Measurements from ENCODE around the gene MAPT.
A peak's percentile ranks its signal among the peaks of the same experiment; 100 is the strongest.
"Not testable (repeated sequence)": the region's sequence is repeated elsewhere in the genome, so short reads cannot be mapped to it uniquely, and the experiment has no call there.

MAPT gene

DNA sequence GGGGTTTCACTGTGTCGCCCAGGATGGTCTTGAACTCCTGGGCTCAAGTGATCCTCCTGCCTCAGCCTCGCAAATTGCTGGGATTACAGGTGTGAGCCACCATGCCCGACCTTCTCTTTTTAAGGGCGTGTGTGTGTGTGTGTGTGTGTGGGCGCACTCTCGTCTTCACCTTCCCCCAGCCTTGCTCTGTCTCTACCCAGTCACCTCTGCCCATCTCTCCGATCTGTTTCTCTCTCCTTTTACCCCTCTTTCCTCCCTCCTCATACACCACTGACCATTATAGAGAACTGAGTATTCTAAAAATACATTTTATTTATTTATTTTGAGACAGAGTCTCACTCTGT, 108.6 kb downstream of the MAPT start:
- H3K9ac ChIP-seq (ENCODE audit: low read depth, low read length): no peak overlapping the region
- TF ChIP-seq, protein P1, sequence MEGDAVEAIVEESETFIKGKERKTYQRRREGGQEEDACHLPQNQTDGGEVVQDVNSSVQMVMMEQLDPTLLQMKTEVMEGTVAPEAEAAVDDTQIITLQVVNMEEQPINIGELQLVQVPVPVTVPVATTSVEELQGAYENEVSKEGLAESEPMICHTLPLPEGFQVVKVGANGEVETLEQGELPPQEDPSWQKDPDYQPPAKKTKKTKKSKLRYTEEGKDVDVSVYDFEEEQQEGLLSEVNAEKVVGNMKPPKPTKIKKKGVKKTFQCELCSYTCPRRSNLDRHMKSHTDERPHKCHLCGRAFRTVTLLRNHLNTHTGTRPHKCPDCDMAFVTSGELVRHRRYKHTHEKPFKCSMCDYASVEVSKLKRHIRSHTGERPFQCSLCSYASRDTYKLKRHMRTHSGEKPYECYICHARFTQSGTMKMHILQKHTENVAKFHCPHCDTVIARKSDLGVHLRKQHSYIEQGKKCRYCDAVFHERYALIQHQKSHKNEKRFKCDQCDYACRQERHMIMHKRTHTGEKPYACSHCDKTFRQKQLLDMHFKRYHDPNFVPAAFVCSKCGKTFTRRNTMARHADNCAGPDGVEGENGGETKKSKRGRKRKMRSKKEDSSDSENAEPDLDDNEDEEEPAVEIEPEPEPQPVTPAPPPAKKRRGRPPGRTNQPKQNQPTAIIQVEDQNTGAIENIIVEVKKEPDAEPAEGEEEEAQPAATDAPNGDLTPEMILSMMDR (IDR thresholded peaks at IDR 0.05; ENCODE audit: borderline replicate concordance, extremely low read depth, low read length, poor library complexity, severe bottlenecking): no peak
- no peak for TF ChIP-seq EZH2 (IDR thresholded peaks at IDR 0.05; ENCODE audit: borderline replicate concordance, low read depth, low read length, severe bottlenecking)
- ATAC-seq (ENCODE audit: insufficient read depth, low read depth): peak; percentile 23; the same call in 1 of the 3 replicates
- peak overlapping the region; percentile 16; the same call in 1 of the 2 replicates for H3K27ac ChIP-seq (ENCODE audit: low read length)
- H3K79me2 ChIP-seq (ENCODE audit: insufficient read depth, low read length): no peaks in the 10 kb centered on the region
- H3K4me1 ChIP-seq (ENCODE audit: insufficient read depth, low read length): no peaks in the 10 kb centered on the region
- 0 out of 2 replicates have a peak overlapping the region, but pooled peaks have one; percentile 27 for H3K4me2 ChIP-seq (ENCODE audit: insufficient read depth, low read length)
- DNase-seq: no peak
- H3K36me3 ChIP-seq (ENCODE audit: insufficient read depth, low read length): no peaks in the 10 kb centered on the region
- H3K4me3 ChIP-seq (ENCODE audit: low read depth in 1 of 2, low read length in 2 of 2): no peak overlapping the region
- H2AFZ ChIP-seq (ENCODE audit: low read depth, low read length): no peak overlapping the region; the same call in 1 of the 2 replicates
- no peaks in the 10 kb centered on the region for H3K9me3 ChIP-seq (ENCODE audit: insufficient read depth, low read length, severe bottlenecking)
- no peaks in the 10 kb centered on the region for H4K20me1 ChIP-seq (ENCODE audit: insufficient read depth, low read length)
- no peaks in the 10 kb centered on the region for H3K27me3 ChIP-seq (ENCODE audit: insufficient read depth, low read length, poor library complexity)

DNA sequence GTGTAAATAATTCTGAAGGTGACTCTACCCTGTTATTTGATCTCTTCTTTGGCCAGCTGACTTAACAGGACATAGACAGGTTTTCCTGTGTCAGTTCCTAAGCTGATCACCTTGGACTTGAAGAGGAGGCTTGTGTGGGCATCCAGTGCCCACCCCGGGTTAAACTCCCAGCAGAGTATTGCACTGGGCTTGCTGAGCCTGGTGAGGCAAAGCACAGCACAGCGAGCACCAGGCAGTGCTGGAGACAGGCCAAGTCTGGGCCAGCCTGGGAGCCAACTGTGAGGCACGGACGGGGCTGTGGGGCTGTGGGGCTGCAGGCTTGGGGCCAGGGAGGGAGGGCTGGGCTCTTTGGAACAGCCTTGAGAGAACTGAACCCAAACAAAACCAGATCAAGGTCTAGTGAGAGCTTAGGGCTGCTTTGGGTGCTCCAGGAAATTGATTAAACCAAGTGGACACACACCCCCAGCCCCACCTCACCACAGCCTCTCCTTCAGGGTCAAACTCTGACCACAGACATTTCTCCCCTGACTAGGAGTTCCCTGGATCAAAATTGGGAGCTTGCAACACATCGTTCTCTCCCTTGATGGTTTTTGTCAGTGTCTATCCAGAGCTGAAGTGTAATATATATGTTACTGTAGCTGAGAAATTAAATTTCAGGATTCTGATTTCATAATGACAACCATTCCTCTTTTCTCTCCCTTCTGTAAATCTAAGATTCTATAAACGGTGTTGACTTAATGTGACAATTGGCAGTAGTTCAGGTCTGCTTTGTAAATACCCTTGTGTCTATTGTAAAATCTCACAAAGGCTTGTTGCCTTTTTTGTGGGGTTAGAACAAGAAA, 109.8 kb downstream of the MAPT start:
- H2AFZ ChIP-seq (ENCODE audit: low read depth, low read length): no peak overlapping the region
- H4K20me1 ChIP-seq (ENCODE audit: insufficient read depth, low read length): no peaks in the 10 kb centered on the region
- no peaks in the 10 kb centered on the region for H3K36me3 ChIP-seq (ENCODE audit: insufficient read depth, low read length)
- H3K4me1 ChIP-seq (ENCODE audit: insufficient read depth, low read length): no peaks in the 10 kb centered on the region
- no peak for ATAC-seq (ENCODE audit: insufficient read depth, low read depth)
- no peak overlapping the region for H3K9ac ChIP-seq (ENCODE audit: low read depth, low read length)
- TF ChIP-seq, protein P1 (IDR thresholded peaks at IDR 0.05; ENCODE audit: borderline replicate concordance, extremely low read depth, low read length, poor library complexity, severe bottlenecking): no peak
- TF ChIP-seq EZH2 (IDR thresholded peaks at IDR 0.05; ENCODE audit: borderline replicate concordance, low read depth, low read length, severe bottlenecking): no peak
- H3K27me3 ChIP-seq (ENCODE audit: insufficient read depth, low read length, poor library complexity): no peaks in the 10 kb centered on the region
- no peak overlapping the region for H3K4me2 ChIP-seq (ENCODE audit: insufficient read depth, low read length)
- H3K79me2 ChIP-seq (ENCODE audit: insufficient read depth, low read length): no peaks in the 10 kb centered on the region
- no peak overlapping the region for H3K27ac ChIP-seq (ENCODE audit: low read length)
- no peak overlapping the region for H3K4me3 ChIP-seq (ENCODE audit: low read depth in 1 of 2, low read length in 2 of 2)
- no peak for DNase-seq
- no peaks in the 10 kb centered on the region for H3K9me3 ChIP-seq (ENCODE audit: insufficient read depth, low read length, severe bottlenecking)

DNA sequence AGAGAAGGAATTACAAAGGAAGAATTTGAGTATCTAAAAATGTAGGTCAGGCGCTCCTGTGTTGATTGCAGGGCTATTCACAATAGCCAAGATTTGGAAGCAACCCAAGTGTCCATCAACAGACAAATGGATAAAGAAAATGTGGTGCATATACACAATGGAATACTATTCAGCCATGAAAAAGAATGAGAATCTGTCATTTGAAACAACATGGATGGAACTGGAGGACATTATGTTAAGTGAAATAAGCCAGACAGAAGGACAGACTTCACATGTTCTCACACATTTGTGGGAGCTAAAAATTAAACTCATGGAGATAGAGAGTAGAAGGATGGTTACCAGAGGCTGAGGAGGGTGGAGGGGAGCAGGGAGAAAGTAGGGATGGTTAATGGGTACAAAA, 111.7 kb downstream of the MAPT start:
- H3K4me2 ChIP-seq (ENCODE audit: insufficient read depth, low read length); H3K4me1 ChIP-seq (ENCODE audit: insufficient read depth, low read length); ATAC-seq (ENCODE audit: insufficient read depth, low read depth); H3K9ac ChIP-seq (ENCODE audit: low read depth, low read length); H3K27ac ChIP-seq (ENCODE audit: low read length); H3K36me3 ChIP-seq (ENCODE audit: insufficient read depth, low read length); DNase-seq; H4K20me1 ChIP-seq (ENCODE audit: insufficient read depth, low read length); H3K4me3 ChIP-seq (ENCODE audit: low read depth in 1 of 2, low read length in 2 of 2); H3K9me3 ChIP-seq (ENCODE audit: insufficient read depth, low read length, severe bottlenecking); H2AFZ ChIP-seq (ENCODE audit: low read depth, low read length); H3K79me2 ChIP-seq (ENCODE audit: insufficient read depth, low read length); H3K27me3 ChIP-seq (ENCODE audit: insufficient read depth, low read length, poor library complexity): not testable (repeated sequence)

DNA sequence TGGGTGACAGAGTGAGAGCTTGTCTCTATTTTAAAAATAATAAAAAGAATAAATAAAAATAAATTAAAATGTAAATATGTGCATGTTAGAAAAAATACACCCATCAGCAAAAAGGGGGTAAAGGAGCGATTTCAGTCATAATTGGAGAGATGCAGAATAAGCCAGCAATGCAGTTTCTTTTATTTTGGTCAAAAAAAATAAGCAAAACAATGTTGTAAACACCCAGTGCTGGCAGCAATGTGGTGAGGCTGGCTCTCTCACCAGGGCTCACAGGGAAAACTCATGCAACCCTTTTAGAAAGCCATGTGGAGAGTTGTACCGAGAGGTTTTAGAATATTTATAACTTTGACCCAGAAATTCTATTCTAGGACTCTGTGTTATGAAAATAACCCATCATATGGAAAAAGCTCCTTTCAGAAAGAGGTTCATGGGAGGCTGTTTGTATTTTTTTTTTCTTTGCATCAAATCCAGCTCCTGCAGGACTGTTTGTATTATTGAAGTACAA, 113.2 kb downstream of the MAPT start:
- no peaks in the 10 kb centered on the region for H3K79me2 ChIP-seq (ENCODE audit: insufficient read depth, low read length)
- H2AFZ ChIP-seq (ENCODE audit: low read depth, low read length): no peak overlapping the region
- no peak overlapping the region for H3K9ac ChIP-seq (ENCODE audit: low read depth, low read length)
- no peak overlapping the region for H3K4me3 ChIP-seq (ENCODE audit: low read depth in 1 of 2, low read length in 2 of 2)
- H3K27me3 ChIP-seq (ENCODE audit: insufficient read depth, low read length, poor library complexity): no peaks in the 10 kb centered on the region
- H3K4me2 ChIP-seq (ENCODE audit: insufficient read depth, low read length): no peak overlapping the region
- DNase-seq (no peak), ATAC-seq (ENCODE audit: insufficient read depth, low read depth) (no peak)
- no peaks in the 10 kb centered on the region for H3K36me3 ChIP-seq (ENCODE audit: insufficient read depth, low read length)
- H3K9me3 ChIP-seq (ENCODE audit: insufficient read depth, low read length, severe bottlenecking): no peaks in the 10 kb centered on the region
- H4K20me1 ChIP-seq (ENCODE audit: insufficient read depth, low read length): no peaks in the 10 kb centered on the region; the same call in 1 of the 2 replicates
- H3K4me1 ChIP-seq (ENCODE audit: insufficient read depth, low read length): no peaks in the 10 kb centered on the region
- TF ChIP-seq EZH2 (IDR thresholded peaks at IDR 0.05; ENCODE audit: borderline replicate concordance, low read depth, low read length, severe bottlenecking): no peak
- no peak overlapping the region for H3K27ac ChIP-seq (ENCODE audit: low read length)
